ENCODE measurements around the gene EGFLAM. TPM values are rescaled to one million over a fixed set of nuclear protein-coding genes. Genes with fewer than 3 reads are reported as not detected.

EGFLAM gene
- total RNA-seq, 1 donor from 2014 or later, result 0.12 TPM

DNA sequence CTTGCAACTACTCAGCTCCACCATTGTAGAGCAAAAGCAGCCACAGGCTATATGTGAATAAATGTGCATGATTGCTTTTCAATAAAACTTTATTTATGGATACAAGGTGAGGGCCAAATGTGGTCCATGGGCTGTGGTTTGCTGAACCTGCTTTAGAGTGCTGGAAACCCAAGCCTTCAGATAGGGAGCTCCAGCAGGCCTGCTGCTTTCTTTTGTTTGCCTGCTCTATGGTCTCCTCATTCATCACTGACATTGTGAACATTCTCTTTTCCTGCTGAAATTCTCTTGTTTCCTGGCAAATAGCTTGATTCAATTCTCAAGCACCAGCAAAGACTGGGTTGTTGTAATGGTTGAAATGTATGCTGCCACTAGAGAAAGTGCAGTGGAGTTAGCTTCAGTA is 26.0 kb downstream of the EGFLAM start:
- no peak overlapping the region for H3K27ac Mint-ChIP-seq (ENCODE audit: unreplicated experiment)
- no peak overlapping the region for H3K4me3 Mint-ChIP-seq (ENCODE audit: unreplicated experiment)
- no peak for TF ChIP-seq CTCF (IDR thresholded peaks at IDR 0.05)
- H3K4me1 Mint-ChIP-seq (ENCODE audit: low read depth), result no peaks in the 10 kb centered on the region
- no peaks in the 10 kb centered on the region for H3K36me3 Mint-ChIP-seq (ENCODE audit: low read depth)
- no peaks in the 10 kb centered on the region for H3K27me3 Mint-ChIP-seq (ENCODE audit: low read depth)
- no peaks in the 10 kb centered on the region for H3K9me3 Mint-ChIP-seq (ENCODE audit: low read depth)
- no peak for DNase-seq (ENCODE audit: low spot score)

- no peak for TF ChIP-seq CTCF (IDR thresholded peaks at IDR 0.05)
- DNase-seq (ENCODE audit: low spot score), result no peak
- no peak overlapping the region for H3K27ac Mint-ChIP-seq (ENCODE audit: unreplicated experiment)
- no peaks in the 10 kb centered on the region for H3K27me3 Mint-ChIP-seq (ENCODE audit: low read depth)
- no peak overlapping the region for H3K4me3 Mint-ChIP-seq (ENCODE audit: unreplicated experiment)
- H3K36me3 Mint-ChIP-seq (ENCODE audit: low read depth), result no peaks in the 10 kb centered on the region
- H3K4me1 Mint-ChIP-seq (ENCODE audit: low read depth), result no peaks in the 10 kb centered on the region
- H3K9me3 Mint-ChIP-seq (ENCODE audit: low read depth), result no peaks in the 10 kb centered on the region
Measured at GRCh38 chr5:38285226-38285625, 26.9 kb downstream of the EGFLAM start.

DNA sequence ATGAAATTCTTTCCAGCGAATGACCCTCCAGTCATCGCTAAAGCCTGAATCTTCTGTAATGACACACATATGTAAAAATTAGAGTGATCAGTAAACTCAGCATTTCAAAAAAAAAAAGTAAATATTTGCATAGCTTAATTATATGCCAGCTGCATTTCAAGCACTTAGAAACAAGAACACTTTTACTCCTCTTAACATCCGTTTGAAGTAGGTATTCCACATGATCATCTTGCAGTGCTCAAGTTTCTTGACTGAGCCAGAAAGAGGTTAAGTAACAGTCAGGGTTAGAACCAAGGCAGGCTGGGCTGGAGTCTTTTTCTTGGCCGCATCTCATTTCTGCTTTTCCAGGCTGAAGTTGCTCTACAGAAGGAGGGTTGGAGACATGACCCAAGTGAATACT is 27.6 kb downstream of the EGFLAM start:
- no peak for TF ChIP-seq CTCF (IDR thresholded peaks at IDR 0.05)
- no peaks in the 10 kb centered on the region for H3K27me3 Mint-ChIP-seq (ENCODE audit: low read depth)
- DNase-seq (ENCODE audit: low spot score), result no peak
- H3K36me3 Mint-ChIP-seq (ENCODE audit: low read depth), result no peaks in the 10 kb centered on the region
- no peak overlapping the region for H3K27ac Mint-ChIP-seq (ENCODE audit: unreplicated experiment)
- H3K9me3 Mint-ChIP-seq (ENCODE audit: low read depth), result no peaks in the 10 kb centered on the region
- H3K4me3 Mint-ChIP-seq (ENCODE audit: unreplicated experiment), result no peak overlapping the region
- H3K4me1 Mint-ChIP-seq (ENCODE audit: low read depth), result no peaks in the 10 kb centered on the region

DNA sequence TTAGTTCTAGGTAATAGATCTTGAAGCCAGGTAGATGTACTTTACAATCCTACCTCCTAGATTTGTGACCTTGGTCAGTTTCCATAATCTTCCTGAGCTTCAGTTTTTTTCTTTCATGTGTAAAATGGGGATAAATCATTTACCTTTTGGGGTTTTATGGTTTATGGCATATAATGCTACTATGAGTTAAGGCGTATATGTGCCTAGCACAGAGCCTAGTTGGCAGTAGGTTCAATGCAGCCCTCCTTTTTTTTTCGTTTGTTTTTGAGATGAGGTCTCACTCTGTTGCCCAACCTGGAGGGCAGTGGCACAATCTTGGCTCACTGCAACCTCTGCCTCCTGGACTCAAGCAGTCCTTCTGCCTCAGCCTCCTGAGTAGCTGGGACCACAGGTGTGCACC is 28.8 kb downstream of the EGFLAM start:
- no peaks in the 10 kb centered on the region for H3K27me3 Mint-ChIP-seq (ENCODE audit: low read depth)
- no peak for TF ChIP-seq CTCF (IDR thresholded peaks at IDR 0.05)
- H3K36me3 Mint-ChIP-seq (ENCODE audit: low read depth), result no peaks in the 10 kb centered on the region
- H3K27ac Mint-ChIP-seq (ENCODE audit: unreplicated experiment), result no peak overlapping the region
- H3K4me1 Mint-ChIP-seq (ENCODE audit: low read depth), result no peaks in the 10 kb centered on the region
- no peaks in the 10 kb centered on the region for H3K9me3 Mint-ChIP-seq (ENCODE audit: low read depth)
- DNase-seq (ENCODE audit: low spot score), result no peak
- H3K4me3 Mint-ChIP-seq (ENCODE audit: unreplicated experiment), result no peak overlapping the region

DNA sequence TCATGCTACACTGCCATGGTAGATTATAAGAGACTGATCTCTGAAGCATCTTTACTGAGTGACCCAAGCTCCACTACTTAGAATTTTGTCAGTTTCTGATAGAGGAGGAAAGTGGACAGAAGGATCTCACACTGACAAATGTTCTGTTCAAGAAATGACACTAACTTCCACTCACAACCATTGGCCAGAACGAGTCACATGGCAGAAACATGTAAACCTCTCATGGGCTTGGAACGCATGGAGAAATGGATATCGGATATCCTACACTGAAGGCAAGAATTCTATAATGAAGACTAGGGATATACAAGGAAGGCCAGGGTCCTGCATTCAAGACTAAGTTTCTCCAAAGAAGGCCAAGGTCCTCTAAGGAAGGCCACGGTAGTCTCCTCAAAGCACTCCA is 31.1 kb downstream of the EGFLAM start:
- TF ChIP-seq CTCF (IDR thresholded peaks at IDR 0.05), result no peak
- Mint-ChIP-seq H3K36me3 (ENCODE audit: low read depth) (no peaks in the 10 kb centered on the region), H3K9me3 (ENCODE audit: low read depth) (no peaks in the 10 kb centered on the region), H3K4me1 (ENCODE audit: low read depth) (no peaks in the 10 kb centered on the region), H3K27ac (ENCODE audit: unreplicated experiment) (no peak overlapping the region), H3K27me3 (ENCODE audit: low read depth) (no peaks in the 10 kb centered on the region), H3K4me3 (ENCODE audit: unreplicated experiment) (no peak overlapping the region)
- no peak for DNase-seq (ENCODE audit: low spot score)
